GM10266 (cell line): Measurements from ENCODE around the gene ALPP.

Source experiments
- DNase-seq: peaks from one replicate; pipeline ENCODE4 v3.0.0; 2012; ENCODE audit errors: extremely low spot score
- CTCF ChIP-seq: IDR thresholded peaks from 2 replicates; pipeline ENCODE4 v1.5.1; 2012; ENCODE audit warnings: mild to moderate bottlenecking, low read depth; ENCODE audit not compliant: control insufficient read depth, insufficient read depth; ENCODE audit errors: missing control alignments

ALPP gene

GRCh38 chr2:232417489-232417888, 38.9 kb downstream of the ALPP start:
- TF ChIP-seq CTCF = no peak
- no peak for DNase-seq

GRCh38 chr2:232418056-232418455, 39.5 kb downstream of the ALPP start:
- no peak for TF ChIP-seq CTCF
- no peak for DNase-seq

- TF ChIP-seq CTCF = no peak
- DNase-seq = no peak
These were observed 40.1 kb downstream of the ALPP start for GRCh38 chr2:232418466-232419244.

- TF ChIP-seq CTCF = no peak
- no peak for DNase-seq
These were observed 40.9 kb downstream of the ALPP start for GRCh38 chr2:232419245-232420072.

GRCh38 chr2:232420073-232420454, 41.5 kb downstream of the ALPP start:
- no peak for TF ChIP-seq CTCF
- DNase-seq = no peak

- no peak for DNase-seq
These were observed 42.1 kb downstream of the ALPP start for GRCh38 chr2:232420463-232421188.

More at GRCh38 chr2:232420463-232421188, 42.1 kb downstream of the ALPP start:
- no peak for TF ChIP-seq CTCF
